SK-N-SH (cell line): ENCODE data around the gene CAPN9.

Experiments used
- CTCF ChIP-seq: fragments of 200-600 bp; sonication (generic); IDR thresholded peaks from 2 replicates; pipeline ENCODE4 v1.6.1; 2017; ENCODE audit warnings: antibody characterized with exemption, mild to moderate bottlenecking, moderate library complexity
- TAF1 ChIP-seq: IDR thresholded peaks from 2 replicates; pipeline ENCODE4 v1.6.1; 2012; ENCODE audit warnings: low read depth, mild to moderate bottlenecking, low read length, moderate library complexity, borderline replicate concordance

GRCh38 chr1:230804396-230804795 is 57.2 kb downstream of the CAPN9 start:
- TF ChIP-seq TAF1 (no peak), CTCF (no peak)
